GM06990 (cell line): ENCODE data around the gene VTI1A.
A peak's percentile ranks its signal among the peaks of the same experiment; 100 is the strongest.

Experiments used
- DNase-seq: peaks from one replicate; pipeline ENCODE4 v3.0.0-alpha.2; 2011; ENCODE audit not compliant: insufficient read length; ENCODE audit errors: extremely low read depth
- H3K27me3 ChIP-seq: replicated peaks from 2 replicates; pipeline ENCODE4 v1.6.0; 2011; ENCODE audit warnings: low read length; ENCODE audit not compliant: control insufficient read depth, insufficient read depth
- H3K36me3 ChIP-seq: 2 replicates; pipeline ENCODE4 v1.5.1; 2011; ENCODE audit warnings: low read length; ENCODE audit not compliant: control insufficient read depth, insufficient read depth
- H3K4me3 ChIP-seq: replicated peaks from 2 replicates; pipeline ENCODE4 v1.5.1; 2011; ENCODE audit warnings: low read depth, mild to moderate bottlenecking, control low read depth, low read length
- TF ChIP-seq, protein P1 (sequence below): IDR thresholded peaks from 2 replicates; pipeline ENCODE4 v1.5.1; 2011; ENCODE audit warnings: low read length, control low read depth, mild to moderate bottlenecking, inconsistent platforms; ENCODE audit not compliant: insufficient read depth, poor library complexity, severe bottlenecking

The VTI1A gene

DNA sequence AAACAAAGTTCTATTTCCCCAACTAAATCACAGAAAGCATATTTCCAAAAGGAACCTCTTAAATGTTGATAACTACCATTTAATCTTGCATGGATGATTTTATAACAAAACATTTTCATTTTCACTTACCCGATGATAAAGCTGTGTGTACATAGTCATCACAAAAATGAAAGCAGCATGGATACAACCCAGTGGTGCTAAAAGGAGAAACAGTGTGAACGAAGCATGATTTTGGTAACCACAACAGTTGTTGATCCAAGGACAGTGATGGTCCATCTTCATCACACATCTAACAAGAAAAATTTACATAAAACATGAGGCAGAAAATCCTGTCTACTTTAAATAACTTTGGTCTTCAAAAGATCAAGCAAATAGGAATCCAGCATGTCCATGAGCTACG lies 5.0 kb upstream of the VTI1A start:
- DNase-seq = no peak
- TF ChIP-seq, protein P1, sequence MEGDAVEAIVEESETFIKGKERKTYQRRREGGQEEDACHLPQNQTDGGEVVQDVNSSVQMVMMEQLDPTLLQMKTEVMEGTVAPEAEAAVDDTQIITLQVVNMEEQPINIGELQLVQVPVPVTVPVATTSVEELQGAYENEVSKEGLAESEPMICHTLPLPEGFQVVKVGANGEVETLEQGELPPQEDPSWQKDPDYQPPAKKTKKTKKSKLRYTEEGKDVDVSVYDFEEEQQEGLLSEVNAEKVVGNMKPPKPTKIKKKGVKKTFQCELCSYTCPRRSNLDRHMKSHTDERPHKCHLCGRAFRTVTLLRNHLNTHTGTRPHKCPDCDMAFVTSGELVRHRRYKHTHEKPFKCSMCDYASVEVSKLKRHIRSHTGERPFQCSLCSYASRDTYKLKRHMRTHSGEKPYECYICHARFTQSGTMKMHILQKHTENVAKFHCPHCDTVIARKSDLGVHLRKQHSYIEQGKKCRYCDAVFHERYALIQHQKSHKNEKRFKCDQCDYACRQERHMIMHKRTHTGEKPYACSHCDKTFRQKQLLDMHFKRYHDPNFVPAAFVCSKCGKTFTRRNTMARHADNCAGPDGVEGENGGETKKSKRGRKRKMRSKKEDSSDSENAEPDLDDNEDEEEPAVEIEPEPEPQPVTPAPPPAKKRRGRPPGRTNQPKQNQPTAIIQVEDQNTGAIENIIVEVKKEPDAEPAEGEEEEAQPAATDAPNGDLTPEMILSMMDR = no peak
- Histone ChIP-seq H3K36me3 (peaks cover 4% of the 10 kb centered on the region), H3K27me3 (no peaks in the 10 kb centered on the region), H3K4me3 (no peak overlapping the region)

DNA sequence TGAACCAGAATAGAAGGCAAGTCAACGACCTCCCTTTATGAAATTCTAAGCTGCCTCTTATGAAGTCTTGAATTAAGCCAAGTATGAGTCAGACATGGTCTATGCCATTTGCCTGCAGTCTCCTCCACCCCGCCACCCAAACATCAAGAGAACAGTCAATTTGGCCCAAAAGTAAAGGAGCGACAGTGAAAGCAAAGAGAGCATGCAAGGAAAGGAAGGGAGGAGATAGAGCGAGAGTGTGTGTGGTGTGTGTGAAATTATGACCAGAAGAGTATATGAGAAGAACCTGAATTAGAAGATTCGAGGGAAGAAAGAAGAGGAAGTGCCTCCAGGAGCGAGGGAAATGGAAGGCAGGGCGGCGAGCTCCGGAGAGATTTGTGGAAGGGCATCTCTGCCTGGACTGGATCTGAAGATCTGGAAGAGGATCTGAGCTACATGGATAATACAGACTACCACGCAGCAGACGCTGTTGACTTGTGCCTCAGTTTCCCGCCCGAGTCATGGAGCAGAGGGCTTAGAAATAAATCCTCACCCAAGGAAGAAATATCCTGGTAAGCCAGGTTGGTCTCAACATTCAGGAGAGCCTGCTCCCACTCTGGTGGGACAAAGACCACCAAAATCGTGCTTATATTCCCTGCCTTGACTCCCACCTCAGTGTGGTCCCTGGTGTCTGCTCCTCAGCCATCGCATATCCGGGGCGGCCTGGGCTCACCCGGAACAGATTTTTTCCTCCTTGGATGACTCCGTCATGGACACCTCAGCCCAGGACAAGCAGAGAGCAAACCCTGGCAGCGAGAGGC lies 760 bp upstream of the VTI1A start:
- no peak for DNase-seq

DNA sequence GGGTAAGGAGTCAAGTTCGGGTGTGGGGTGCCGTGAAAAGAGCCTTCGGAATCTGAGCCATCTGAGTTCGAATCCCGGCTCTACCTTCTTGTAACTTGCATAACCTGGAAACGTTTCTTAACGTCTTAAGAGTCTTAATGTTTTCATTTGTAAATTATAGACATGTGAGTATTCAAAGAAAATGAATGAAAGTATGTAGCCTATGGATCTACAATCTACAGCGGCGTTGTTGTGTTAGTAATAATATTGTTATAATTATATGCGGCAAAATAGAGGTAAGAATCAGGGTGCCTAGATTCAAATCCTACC lies 559 bp downstream of the VTI1A start:
- DNase-seq = no peak
- Histone ChIP-seq H3K36me3 (no peaks in the 10 kb centered on the region), H3K4me3 (peak overlapping the region; percentile 89), H3K27me3 (no peaks in the 10 kb centered on the region)
- TF ChIP-seq, protein P1 = no peak

More for the DNA sequence above, 760 bp upstream of the VTI1A start:
- Histone ChIP-seq H3K4me3 (peak overlapping the region; percentile 89), H3K27me3 (no peaks in the 10 kb centered on the region), H3K36me3 (no peaks in the 10 kb centered on the region)
- TF ChIP-seq, protein P1 = no peak

DNA sequence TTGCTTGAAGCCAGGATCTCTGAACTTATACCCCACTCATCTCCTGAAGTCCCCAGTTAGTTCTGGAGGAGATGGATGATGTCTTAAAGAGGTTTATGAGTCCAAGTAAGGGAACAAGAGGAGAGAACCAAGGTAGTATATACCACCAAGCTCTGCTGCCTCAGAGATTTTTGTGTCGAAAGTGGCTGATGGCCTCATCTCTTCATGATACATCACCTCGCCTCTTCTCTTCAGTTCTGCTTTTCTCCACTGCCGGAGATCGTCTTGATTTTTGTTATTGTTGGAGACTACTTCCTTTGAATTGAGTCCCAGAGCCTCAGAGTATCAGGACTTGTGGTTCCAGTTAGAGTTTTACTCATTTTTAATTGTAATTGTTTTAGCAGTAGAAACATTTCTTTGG lies 1.9 kb downstream of the VTI1A start:
- TF ChIP-seq, protein P1 = no peak
- DNase-seq = no peak
- Histone ChIP-seq H3K4me3 (no peak overlapping the region), H3K36me3 (no peaks in the 10 kb centered on the region), H3K27me3 (no peaks in the 10 kb centered on the region)

DNA sequence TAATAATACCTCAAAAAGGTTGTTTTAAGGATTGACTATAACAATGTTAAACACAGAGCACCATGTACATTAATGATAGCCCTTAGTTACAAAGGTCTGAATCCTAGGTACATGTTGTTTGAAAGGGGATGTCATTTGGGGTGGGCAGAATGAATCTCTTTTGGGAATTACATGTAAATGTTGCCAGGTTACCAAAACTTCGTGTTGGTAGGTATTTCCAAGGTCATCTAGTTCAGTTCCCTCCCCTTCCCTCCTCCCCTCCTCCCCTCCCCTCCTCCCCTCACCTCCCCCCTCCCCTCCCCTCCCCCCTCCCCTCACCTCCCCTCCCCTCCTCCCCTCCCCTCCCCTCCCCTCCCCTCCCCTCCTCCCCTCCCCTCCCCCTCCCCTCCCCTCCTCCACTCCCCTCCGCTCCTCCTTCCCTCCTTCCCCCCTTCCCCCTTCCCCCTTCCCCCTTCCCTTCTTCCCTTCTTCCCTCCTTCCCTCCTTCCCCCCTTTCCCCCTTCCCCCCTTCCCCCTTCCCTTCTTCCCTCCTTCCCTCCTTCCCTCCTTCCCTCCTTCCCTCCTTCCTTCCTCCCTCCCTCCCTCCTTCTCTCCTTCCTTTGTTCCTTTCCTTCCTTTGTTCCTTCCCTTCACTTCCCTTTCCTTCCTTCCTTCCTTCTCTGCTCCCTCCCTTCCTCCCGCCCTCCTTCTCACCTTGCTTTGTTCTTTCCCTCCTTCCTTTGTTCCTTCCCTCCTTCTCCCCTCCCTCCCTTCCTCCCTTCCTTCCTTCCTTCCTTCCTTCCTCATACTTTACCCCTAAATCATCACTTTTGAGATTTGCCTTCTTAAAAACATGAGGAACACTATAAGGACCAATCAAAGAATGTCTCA lies 8.1 kb downstream of the VTI1A start:
- TF ChIP-seq, protein P1 = no peak
- no peak overlapping the region for H3K4me3 ChIP-seq

More for the DNA sequence above, 8.1 kb downstream of the VTI1A start:
- no peak for DNase-seq
- Histone ChIP-seq H3K27me3 (no peaks in the 10 kb centered on the region), H3K36me3 (no peaks in the 10 kb centered on the region)
